H1 (cell line): ENCODE measurements around the gene RALGAPB.
"Not testable (repeated sequence)": the region's sequence is repeated elsewhere in the genome, so short reads cannot be mapped to it uniquely, and the experiment has no call there.

Experiments
- CTCF ChIP-seq, 3 experiments: IDR thresholded peaks; 1 replicate in 2 of 3; 2 replicates in 1 of 3; pipeline versions ENCODE4 v1.5.1 to v1.6.1; 2011; ENCODE audit warnings: low read length in 3 of 3, mild to moderate bottlenecking in 3 of 3, inconsistent platforms in 2 of 3, low read depth in 1 of 3, moderate library complexity in 1 of 3; ENCODE audit not compliant: insufficient read depth in 1 of 3; ENCODE audit errors: control extremely low read depth in 1 of 3
- SIN3A ChIP-seq, 2 experiments: IDR thresholded peaks in 1 of 2; conservative IDR thresholded peaks in 1 of 2; 2 replicates each; pipeline ENCODE4 v1.6.1; 2011 to 2012; ENCODE audit warnings: low read length in 2 of 2, improper control_type of control experiment in 1 of 2, low read depth in 1 of 2, mild to moderate bottlenecking in 1 of 2

GRCh38 chr20:38594281-38594680, 121.6 kb downstream of the RALGAPB start:
- TF ChIP-seq CTCF (IDR thresholded peaks at IDR 0.05; ENCODE audit: control extremely low read depth in 1 of 3, insufficient read depth in 1 of 3, low read depth in 1 of 3, low read length in 3 of 3); SIN3A (conservative IDR thresholded peaks at IDR 0.05 in 1 of 2, IDR thresholded peaks at IDR 0.05 in 1 of 2; ENCODE audit: low read depth in 1 of 2, low read length in 2 of 2): not testable (repeated sequence)
